T-helper 2 cell treated with Interferon-gamma antibody and Interleukin-4, amounts not matched to agents 5 μg/mL and 100 μg/mL, for 36 hours (primary cell): ENCODE data around the gene DIAPH3.
"Not testable (repeated sequence)": the region's sequence is repeated elsewhere in the genome, so short reads cannot be mapped to it uniquely, and the experiment has no call there.

Experiments
- DNase-seq: peaks from one replicate; pipeline ENCODE4 v3.0.0; 2021; ENCODE audit warnings: low spot score
- H3K27ac Mint-ChIP-seq: one replicate; pipeline ENCODE4 v1.8.0; 2021; ENCODE audit warnings: mild to moderate bottlenecking, mixed read lengths
- H3K27me3 Mint-ChIP-seq: one replicate; pipeline ENCODE4 v1.8.0; 2021; ENCODE audit warnings: low read depth, mixed read lengths
- H3K36me3 Mint-ChIP-seq: one replicate; pipeline ENCODE4 v1.8.0; 2021; ENCODE audit warnings: low read depth, mixed read lengths
- H3K4me1 Mint-ChIP-seq: one replicate; pipeline ENCODE4 v1.8.0; 2021; ENCODE audit warnings: low read depth, mixed read lengths
- H3K4me3 Mint-ChIP-seq: one replicate; pipeline ENCODE4 v1.8.0; 2022; ENCODE audit warnings: mild to moderate bottlenecking, moderate library complexity, mixed read lengths
- H3K9me3 Mint-ChIP-seq: one replicate; pipeline ENCODE4 v1.8.0; 2021; ENCODE audit warnings: mixed read lengths

The DIAPH3 gene

GRCh38 chr13:60051754-60052285 is 111.9 kb downstream of the DIAPH3 start:
- no peak overlapping the region for H3K4me3 Mint-ChIP-seq
- peaks cover 6% of the 10 kb centered on the region for H3K4me1 Mint-ChIP-seq
- H3K27me3 Mint-ChIP-seq: no peaks in the 10 kb centered on the region
- DNase-seq: no peak
- H3K36me3 Mint-ChIP-seq: peaks cover 14% of the 10 kb centered on the region
- H3K9me3 Mint-ChIP-seq: no peaks in the 10 kb centered on the region
- H3K27ac Mint-ChIP-seq: no peak overlapping the region

- peaks cover 23% of the 10 kb centered on the region for H3K36me3 Mint-ChIP-seq
- H3K27ac Mint-ChIP-seq, DNase-seq, H3K4me3 Mint-ChIP-seq, H3K9me3 Mint-ChIP-seq, H3K27me3 Mint-ChIP-seq, H3K4me1 Mint-ChIP-seq: not testable (repeated sequence)
Measured at GRCh38 chr13:60048353-60048752, 115.4 kb downstream of the DIAPH3 start.

GRCh38 chr13:60047918-60048317 is 115.8 kb downstream of the DIAPH3 start:
- Mint-ChIP-seq H3K4me3 (no peak overlapping the region), H3K4me1 (peaks cover 6% of the 10 kb centered on the region), H3K36me3 (peaks cover 23% of the 10 kb centered on the region), H3K27ac (no peak overlapping the region), H3K9me3 (peaks cover 4% of the 10 kb centered on the region), H3K27me3 (no peaks in the 10 kb centered on the region)
- no peak for DNase-seq

- peaks cover 4% of the 10 kb centered on the region for H3K9me3 Mint-ChIP-seq
- no peak overlapping the region for H3K4me3 Mint-ChIP-seq
- H3K27ac Mint-ChIP-seq: no peak overlapping the region
Measured at GRCh38 chr13:60044321-60044720, 119.4 kb downstream of the DIAPH3 start.

GRCh38 chr13:60043262-60043661 is 120.5 kb downstream of the DIAPH3 start:
- Mint-ChIP-seq H3K36me3 (peaks cover 17% of the 10 kb centered on the region), H3K4me3 (no peak overlapping the region), H3K27me3 (no peaks in the 10 kb centered on the region), H3K9me3 (peaks cover 4% of the 10 kb centered on the region), H3K4me1 (no peaks in the 10 kb centered on the region), H3K27ac (no peak overlapping the region)
- no peak for DNase-seq

More at GRCh38 chr13:60044321-60044720, 119.4 kb downstream of the DIAPH3 start:
- no peaks in the 10 kb centered on the region for H3K4me1 Mint-ChIP-seq
- DNase-seq: no peak
- H3K36me3 Mint-ChIP-seq: peaks cover 16% of the 10 kb centered on the region
- H3K27me3 Mint-ChIP-seq: no peaks in the 10 kb centered on the region

GRCh38 chr13:60040668-60041067 is 123.1 kb downstream of the DIAPH3 start:
- DNase-seq, H3K9me3 Mint-ChIP-seq, H3K27me3 Mint-ChIP-seq, H3K27ac Mint-ChIP-seq, H3K4me3 Mint-ChIP-seq, H3K4me1 Mint-ChIP-seq: not testable (repeated sequence)
- H3K36me3 Mint-ChIP-seq: peaks cover 15% of the 10 kb centered on the region

GRCh38 chr13:60035874-60036273 is 127.9 kb downstream of the DIAPH3 start:
- no peak overlapping the region for H3K27ac Mint-ChIP-seq
- H3K9me3 Mint-ChIP-seq: no peaks in the 10 kb centered on the region
- DNase-seq: no peak
- H3K4me3 Mint-ChIP-seq: no peak overlapping the region
- no peaks in the 10 kb centered on the region for H3K4me1 Mint-ChIP-seq
- H3K27me3 Mint-ChIP-seq: no peaks in the 10 kb centered on the region
- H3K36me3 Mint-ChIP-seq: peaks cover 20% of the 10 kb centered on the region

GRCh38 chr13:60032851-60033250 is 130.9 kb downstream of the DIAPH3 start:
- no peak for DNase-seq
- Mint-ChIP-seq H3K4me1 (peaks cover 9% of the 10 kb centered on the region), H3K9me3 (no peaks in the 10 kb centered on the region), H3K4me3 (no peak overlapping the region), H3K36me3 (peaks cover 24% of the 10 kb centered on the region), H3K27me3 (no peaks in the 10 kb centered on the region), H3K27ac (no peak overlapping the region)

- DNase-seq: no peak
- Mint-ChIP-seq H3K27ac (no peak overlapping the region), H3K9me3 (peaks cover 16% of the 10 kb centered on the region), H3K36me3 (peaks cover 37% of the 10 kb centered on the region), H3K4me1 (peaks cover 13% of the 10 kb centered on the region), H3K4me3 (no peak overlapping the region), H3K27me3 (no peaks in the 10 kb centered on the region)
Measured at GRCh38 chr13:60028021-60028420, 135.7 kb downstream of the DIAPH3 start.

GRCh38 chr13:60026286-60026685 is 137.4 kb downstream of the DIAPH3 start:
- DNase-seq: no peak
- no peak overlapping the region for H3K4me3 Mint-ChIP-seq
- peaks cover 24% of the 10 kb centered on the region for H3K4me1 Mint-ChIP-seq
- H3K9me3 Mint-ChIP-seq: peaks cover 16% of the 10 kb centered on the region
- peaks cover 28% of the 10 kb centered on the region for H3K36me3 Mint-ChIP-seq
- no peaks in the 10 kb centered on the region for H3K27me3 Mint-ChIP-seq
- H3K27ac Mint-ChIP-seq: no peak overlapping the region

- Mint-ChIP-seq H3K9me3 (peaks cover 11% of the 10 kb centered on the region), H3K4me1 (peaks cover 48% of the 10 kb centered on the region), H3K27ac (peak overlapping the region; percentile 46), H3K4me3 (peak overlapping the region; percentile 24), H3K36me3 (peaks cover 30% of the 10 kb centered on the region), H3K27me3 (no peaks in the 10 kb centered on the region)
- no peak for DNase-seq
Measured at GRCh38 chr13:60020288-60020687, 143.4 kb downstream of the DIAPH3 start.

GRCh38 chr13:60019119-60019993 is 144.4 kb downstream of the DIAPH3 start:
- Mint-ChIP-seq H3K9me3 (peaks cover 5% of the 10 kb centered on the region), H3K4me1 (peaks cover 48% of the 10 kb centered on the region), H3K36me3 (peaks cover 24% of the 10 kb centered on the region), H3K4me3 (peak overlapping the region; percentile 63), H3K27me3 (no peaks in the 10 kb centered on the region), H3K27ac (peak overlapping the region; percentile 60)
- DNase-seq: no peak

- peak overlapping the region; percentile 50 for H3K27ac Mint-ChIP-seq
- no peaks in the 10 kb centered on the region for H3K9me3 Mint-ChIP-seq
- peaks cover 19% of the 10 kb centered on the region for H3K36me3 Mint-ChIP-seq
- H3K27me3 Mint-ChIP-seq: no peaks in the 10 kb centered on the region
- peaks cover 48% of the 10 kb centered on the region for H3K4me1 Mint-ChIP-seq
- peak overlapping the region; percentile 63 for H3K4me3 Mint-ChIP-seq
- no peak for DNase-seq
Measured at GRCh38 chr13:60018536-60018935, 145.2 kb downstream of the DIAPH3 start.

GRCh38 chr13:60016229-60016628 is 147.5 kb downstream of the DIAPH3 start:
- H3K36me3 Mint-ChIP-seq: peaks cover 14% of the 10 kb centered on the region
- H3K4me3 Mint-ChIP-seq: no peak overlapping the region
- H3K4me1 Mint-ChIP-seq: peaks cover 35% of the 10 kb centered on the region
- no peaks in the 10 kb centered on the region for H3K27me3 Mint-ChIP-seq
- H3K27ac Mint-ChIP-seq: no peak overlapping the region
- DNase-seq: no peak
- no peaks in the 10 kb centered on the region for H3K9me3 Mint-ChIP-seq
